ENCODE results near the gene TMEM131.

Gene TMEM131

GRCh38 chr2:97999536-97999935 lies 3.8 kb upstream of the TMEM131 start:
- Histone ChIP-seq H3K27me3 (ENCODE audit: insufficient read depth, poor library complexity, severe bottlenecking) (no peaks in the 10 kb centered on the region), H3K4me3 (replicated peaks; ENCODE audit: insufficient read depth, low read length) (no peak overlapping the region), H3K27ac (replicated peaks) (no peak overlapping the region)
- DNase-seq (ENCODE audit: low read depth in 1 of 2, low spot score in 1 of 2): no peak
- TF ChIP-seq REST (IDR thresholded peaks at IDR 0.05; ENCODE audit: insufficient replicate concordance, low read depth): no peak
- no peak for TF ChIP-seq GABPA (IDR thresholded peaks at IDR 0.05; ENCODE audit: low read depth)
- no peak for TF ChIP-seq POLR2AphosphoS5 (IDR thresholded peaks at IDR 0.05; ENCODE audit: low read depth)
- TF ChIP-seq CTCF (IDR thresholded peaks at IDR 0.05; ENCODE audit: insufficient read depth, low read length): no peak
- TF ChIP-seq SPI1 (IDR thresholded peaks at IDR 0.05; ENCODE audit: borderline replicate concordance, low read depth): no peak

GRCh38 chr2:97998431-97999005 lies 2.8 kb upstream of the TMEM131 start:
- Histone ChIP-seq H3K27ac (replicated peaks) (no peak overlapping the region), H3K27me3 (ENCODE audit: insufficient read depth, poor library complexity, severe bottlenecking) (no peaks in the 10 kb centered on the region), H3K4me3 (replicated peaks; ENCODE audit: insufficient read depth, low read length) (no peak overlapping the region)
- no peak for TF ChIP-seq SPI1 (IDR thresholded peaks at IDR 0.05; ENCODE audit: borderline replicate concordance, low read depth)
- TF ChIP-seq CTCF (IDR thresholded peaks at IDR 0.05; ENCODE audit: insufficient read depth, low read length): no peak
- TF ChIP-seq REST (IDR thresholded peaks at IDR 0.05; ENCODE audit: insufficient replicate concordance, low read depth): no peak
- no peak for TF ChIP-seq GABPA (IDR thresholded peaks at IDR 0.05; ENCODE audit: low read depth)
- no peak for TF ChIP-seq POLR2AphosphoS5 (IDR thresholded peaks at IDR 0.05; ENCODE audit: low read depth)
- no peak for DNase-seq (ENCODE audit: low read depth in 1 of 2, low spot score in 1 of 2)

GRCh38 chr2:97997784-97998392 lies 2.1 kb upstream of the TMEM131 start:
- no peak for DNase-seq (ENCODE audit: low read depth in 1 of 2, low spot score in 1 of 2)
- TF ChIP-seq SPI1 (IDR thresholded peaks at IDR 0.05; ENCODE audit: borderline replicate concordance, low read depth) (no peak), GABPA (IDR thresholded peaks at IDR 0.05; ENCODE audit: low read depth) (no peak), REST (IDR thresholded peaks at IDR 0.05; ENCODE audit: insufficient replicate concordance, low read depth) (no peak), POLR2AphosphoS5 (IDR thresholded peaks at IDR 0.05; ENCODE audit: low read depth) (no peak), CTCF (IDR thresholded peaks at IDR 0.05; ENCODE audit: insufficient read depth, low read length) (no peak)
- Histone ChIP-seq H3K27ac (replicated peaks) (no peak overlapping the region), H3K4me3 (replicated peaks; ENCODE audit: insufficient read depth, low read length) (no peak overlapping the region), H3K27me3 (ENCODE audit: insufficient read depth, poor library complexity, severe bottlenecking) (no peaks in the 10 kb centered on the region)

All from HL-60 (cell line).